ENCODE results near the gene NAP1L1.

DNA sequence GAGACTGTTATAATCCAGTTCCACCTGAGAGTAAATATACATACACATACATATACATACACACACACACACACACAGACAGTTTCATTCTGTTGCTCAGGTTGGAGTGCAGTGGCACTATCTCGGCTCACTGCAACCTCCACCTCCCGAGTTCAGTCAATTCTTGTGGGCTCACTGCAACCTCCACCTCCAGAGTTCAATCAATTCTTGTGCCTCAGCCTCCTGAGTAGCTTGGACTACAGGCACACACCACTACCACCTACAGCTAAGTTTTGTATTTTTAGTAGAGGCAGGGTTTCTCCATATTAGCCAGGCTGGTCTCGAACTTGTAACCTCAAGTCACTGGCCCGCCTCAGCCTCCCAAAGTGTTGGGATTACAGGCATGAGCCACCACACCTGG, 44.0 kb downstream of the NAP1L1 start:
- peak; percentile 19; the same call in 1 of the 2 replicates for TF ChIP-seq POLR2AphosphoS5 (IDR thresholded peaks at IDR 0.05; ENCODE audit: low read depth, low read length)
- no peak for TF ChIP-seq POU2F2 (IDR thresholded peaks at IDR 0.05; ENCODE audit: low read depth, low read length)
- no peak for TF ChIP-seq POLR2A (IDR thresholded peaks at IDR 0.05; ENCODE audit: low read depth, low read length)
- no peak for TF ChIP-seq SPI1 (IDR thresholded peaks at IDR 0.05; ENCODE audit: low read depth, low read length)

Data from GM12891 (cell line).